ENCODE results near the gene IL11RA.

- TF ChIP-seq CTCF (IDR thresholded peaks at IDR 0.05; ENCODE audit: insufficient read depth, low read length, poor library complexity, severe bottlenecking) (no peak), EZH2phosphoT487 (conservative IDR thresholded peaks at IDR 0.05; ENCODE audit: low read length) (no peak)
Observed at GRCh38 chr9:34638138-34638445, 13.9 kb upstream of the IL11RA start.
